ENCODE measurements around the gene TMEM106C. TPM values are rescaled to one million over a fixed set of nuclear protein-coding genes. Genes with fewer than 3 reads are reported as not detected.

The TMEM106C gene
- total and polyA plus RNA-seq, 2 of the 4 experiments (the other 2 are of a cell fraction): 72.1 to 74.6 TPM

- no peak overlapping the region for H4K5ac ChIP-seq (ENCODE audit: low read depth, low read length)
- H2BK5ac ChIP-seq (ENCODE audit: low read depth, low read length, poor library complexity, severe bottlenecking): no peak overlapping the region
- TF ChIP-seq MAFK (IDR thresholded peaks at IDR 0.05; ENCODE audit: low read depth, low read length): peak; percentile 80
- no peak for TF ChIP-seq USF2 (IDR thresholded peaks at IDR 0.05; ENCODE audit: low read depth, low read length)
- H4K20me1 ChIP-seq (ENCODE audit: insufficient read depth, low read length): no peaks in the 10 kb centered on the region
- in situ Hi-C loops (cut with MboI; ENCODE audit: low sequenced_read_pairs) (no loop called here), dilution Hi-C loops (cut with HindIII; ENCODE audit: low sequenced_read_pairs, unreplicated experiment) (no loop called here), intact Hi-C loops (cut with micrococcal nuclease) (no loop called here)
- CTCF ChIA-PET: interaction anchor here (0.7 kb wide), 1 partner anchor 38 kb away, joined by 3 read pairs; no protein-coding TSS in a partner anchor
- H3K23ac ChIP-seq (ENCODE audit: low read depth, low read length): no peak overlapping the region
- no peak overlapping the region for H3K56ac ChIP-seq (ENCODE audit: extremely low read depth, insufficient read depth, low read length)
- H2AFZ ChIP-seq (replicated peaks; ENCODE audit: low read length, poor library complexity): no peak overlapping the region
- H2AK5ac ChIP-seq (ENCODE audit: low read depth, low read length): no peak overlapping the region
- H4K8ac ChIP-seq (ENCODE audit: low read depth in 2 of 2, low read length in 2 of 2): no peak overlapping the region
- no peak overlapping the region for H3K4ac ChIP-seq (ENCODE audit: low read depth, low read length)
- no CpG with 5 or more reads among the region's 2 CpGs for WGBS, 2 experiments (ENCODE audit: extremely low coverage in 2 of 2, insufficient read length in 1 of 2)
- no peak overlapping the region for H2BK120ac ChIP-seq (ENCODE audit: low read depth, low read length)
- ATAC-seq (ENCODE audit: low read depth) (no peak), DNase-seq (no peak)
- peaks cover 2% of the 10 kb centered on the region; the same call in 1 of the 2 replicates for H3K9me3 ChIP-seq (ENCODE audit: control insufficient read depth, insufficient read depth, low read length)
- no peak overlapping the region for H3K18ac ChIP-seq (ENCODE audit: low read depth, low read length)
- no peak overlapping the region for H3K14ac ChIP-seq (replicated peaks; ENCODE audit: low read depth, low read length)
- H3K79me1 ChIP-seq (ENCODE audit: low read depth in 1 of 2, low read length in 2 of 2): no peaks in the 10 kb centered on the region
- no peak overlapping the region for H2BK20ac ChIP-seq (ENCODE audit: low read depth, low read length)
- BruUV-seq (replicated peaks): no TSS peak
- POLR2A ChIA-PET (ENCODE audit: unreplicated experiment): no interaction called here
- no peak overlapping the region for H2AK9ac ChIP-seq (replicated peaks; ENCODE audit: low read depth, low read length, poor library complexity)
- H3K27me3 ChIP-seq (ENCODE audit: control insufficient read depth, insufficient read depth, low read length): peaks cover 76% of the 10 kb centered on the region
- no peaks in the 10 kb centered on the region for H3K36me3 ChIP-seq (ENCODE audit: control insufficient read depth, insufficient read depth, low read length)
- H3K4me3 ChIP-seq (ENCODE audit: insufficient read depth, low read depth, low read length): no peak overlapping the region
- no peaks in the 10 kb centered on the region for H3K9me1 ChIP-seq (ENCODE audit: insufficient read depth, low read length)
- H3K27ac ChIP-seq (ENCODE audit: insufficient read depth, low read length): no peak overlapping the region
- H4K91ac ChIP-seq (ENCODE audit: insufficient read depth, low read depth, low read length): no peak overlapping the region
- H3K4me1 ChIP-seq (ENCODE audit: control insufficient read depth, insufficient read depth, low read length): no peaks in the 10 kb centered on the region
- H2BK15ac ChIP-seq (ENCODE audit: low read depth, low read length): no peak overlapping the region
- no peak overlapping the region for H3K4me2 ChIP-seq (ENCODE audit: low read depth, low read length)
- H3K9ac ChIP-seq (ENCODE audit: low read depth, low read length): no peak overlapping the region
Measured at GRCh38 chr12:48013287-48013686, 49.9 kb downstream of the TMEM106C start.

Measured in IMR-90 (cell line).